Measurements from ENCODE around the gene LCN9. TPM values are rescaled to one million over a fixed set of nuclear protein-coding genes. Genes with fewer than 3 reads are reported as not detected.

LCN9 gene
- total RNA-seq, 1 donor from 2014 or later = not detected

- intact Hi-C loops (cut with DNase I) = no loop called here
- no peak overlapping the region for H3K27ac ChIP-seq
Measured at GRCh38 chr9:135698236-135698635, 35.1 kb downstream of the LCN9 start.

GRCh38 chr9:135698767-135699166 lies 35.7 kb downstream of the LCN9 start:
- H3K4me1 ChIP-seq = no peaks in the 10 kb centered on the region
- intact Hi-C loops (cut with DNase I) = no loop called here
- no peak overlapping the region for H3K27ac ChIP-seq
- peaks cover 30% of the 10 kb centered on the region for H3K27me3 ChIP-seq
- H3K36me3 ChIP-seq = no peaks in the 10 kb centered on the region
- no peak for TF ChIP-seq CTCF (IDR thresholded peaks at IDR 0.05)
- no peak overlapping the region for H3K4me3 ChIP-seq
- DNase-seq (no peak), ATAC-seq (no peak)
- no peaks in the 10 kb centered on the region for H3K9me3 ChIP-seq

More at GRCh38 chr9:135698236-135698635, 35.1 kb downstream of the LCN9 start:
- no peak for TF ChIP-seq CTCF (IDR thresholded peaks at IDR 0.05)
- Histone ChIP-seq H3K36me3 (no peaks in the 10 kb centered on the region), H3K4me1 (no peaks in the 10 kb centered on the region), H3K9me3 (no peaks in the 10 kb centered on the region), H3K27me3 (peaks cover 24% of the 10 kb centered on the region), H3K4me3 (no peak overlapping the region)
- ATAC-seq = no peak
- no peak for DNase-seq

GRCh38 chr9:135699440-135699839 lies 36.3 kb downstream of the LCN9 start, which contains the start of gene SOHLH1:
SOHLH1 (minus strand) TSS chr9:135699481; CDS start chr9:135699467, 14 bp downstream.
- no peaks in the 10 kb centered on the region for H3K9me3 ChIP-seq
- no peak for TF ChIP-seq CTCF (IDR thresholded peaks at IDR 0.05)
- H3K4me1 ChIP-seq = no peaks in the 10 kb centered on the region
- H3K27me3 ChIP-seq = peaks cover 36% of the 10 kb centered on the region
- no peak within 1 kb of the TSS for H3K27ac ChIP-seq
- intact Hi-C loops (cut with DNase I) = no loop called here
- no peaks in the 10 kb centered on the region for H3K36me3 ChIP-seq
- DNase-seq (no peak), ATAC-seq (no peak)
- no peak within 1 kb of the TSS for H3K4me3 ChIP-seq

GRCh38 chr9:135700525-135700924 lies 37.4 kb downstream of the LCN9 start:
- no peak for ATAC-seq
- Histone ChIP-seq H3K4me3 (no peak overlapping the region), H3K9me3 (no peaks in the 10 kb centered on the region), H3K27ac (no peak overlapping the region), H3K4me1 (no peaks in the 10 kb centered on the region), H3K36me3 (no peaks in the 10 kb centered on the region), H3K27me3 (peaks cover 43% of the 10 kb centered on the region)
- no peak for DNase-seq
- no peak for TF ChIP-seq CTCF (IDR thresholded peaks at IDR 0.05)
- intact Hi-C loops (cut with DNase I) = no loop called here

GRCh38 chr9:135701067-135701958 lies 38.2 kb downstream of the LCN9 start:
- no peak for ATAC-seq
- Histone ChIP-seq H3K9me3 (no peaks in the 10 kb centered on the region), H3K4me3 (no peak overlapping the region), H3K4me1 (no peaks in the 10 kb centered on the region), H3K27ac (no peak overlapping the region), H3K27me3 (peaks cover 46% of the 10 kb centered on the region), H3K36me3 (no peaks in the 10 kb centered on the region)
- DNase-seq = no peak
- no peak for TF ChIP-seq CTCF (IDR thresholded peaks at IDR 0.05)
- intact Hi-C loops (cut with DNase I) = no loop called here

Data from upper lobe of right lung (tissue), 1 donor.